Activated T-helper 1 cell treated with anti-CD3 and anti-CD28 coated beads, Interleukin-12 subunit alpha, Interleukin-12 subunit beta, Interleukin-2, Interleukin-4 antibody, amounts not matched to agents 30 ng/mL and 10 ng/mL and 1 ng/mL, durations not matched to agents 14 hours and 24 hours and 36 hours (primary cell): ENCODE results near the gene GPR45. TPM values are rescaled to one million over a fixed set of nuclear protein-coding genes. Genes with fewer than 3 reads are reported as not detected.

ENCODE experiments used
- DNase-seq: peaks from one replicate; pipeline ENCODE4 v3.0.0; 2021; ENCODE audit warnings: low spot score
- H3K27ac Mint-ChIP-seq: one replicate; pipeline ENCODE4 v1.8.0; 2021; ENCODE audit warnings: mild to moderate bottlenecking, mixed read lengths
- H3K27me3 Mint-ChIP-seq: one replicate; pipeline ENCODE4 v1.8.0; 2022; ENCODE audit warnings: mild to moderate bottlenecking, moderate library complexity, mixed read lengths; ENCODE audit not compliant: insufficient read depth
- H3K36me3 Mint-ChIP-seq: one replicate; pipeline ENCODE4 v1.8.0; 2021; ENCODE audit warnings: low read depth, mixed read lengths
- H3K4me1 Mint-ChIP-seq: one replicate; pipeline ENCODE4 v1.8.0; 2021; ENCODE audit warnings: low read depth, mixed read lengths
- H3K4me3 Mint-ChIP-seq: one replicate; pipeline ENCODE4 v1.8.0; 2021; ENCODE audit warnings: mild to moderate bottlenecking, moderate library complexity, mixed read lengths
- H3K9me3 Mint-ChIP-seq: one replicate; pipeline ENCODE4 v1.8.0; 2021; ENCODE audit warnings: mixed read lengths
- intact Hi-C: fragments of 100-400 bp; cut with micrococcal nuclease; formaldehyde crosslinking; loops from one replicate; pipeline ENCODE4 v1.15.1; 2024
- total RNA-seq: library from RNA; stranded (reverse); gene quantifications from 2 replicates; pipeline ENCODE4 v1.2.3, GENCODE V29; 2022

GPR45 gene
- total RNA-seq, 1 donor from 2014 or later, result not detected

DNA sequence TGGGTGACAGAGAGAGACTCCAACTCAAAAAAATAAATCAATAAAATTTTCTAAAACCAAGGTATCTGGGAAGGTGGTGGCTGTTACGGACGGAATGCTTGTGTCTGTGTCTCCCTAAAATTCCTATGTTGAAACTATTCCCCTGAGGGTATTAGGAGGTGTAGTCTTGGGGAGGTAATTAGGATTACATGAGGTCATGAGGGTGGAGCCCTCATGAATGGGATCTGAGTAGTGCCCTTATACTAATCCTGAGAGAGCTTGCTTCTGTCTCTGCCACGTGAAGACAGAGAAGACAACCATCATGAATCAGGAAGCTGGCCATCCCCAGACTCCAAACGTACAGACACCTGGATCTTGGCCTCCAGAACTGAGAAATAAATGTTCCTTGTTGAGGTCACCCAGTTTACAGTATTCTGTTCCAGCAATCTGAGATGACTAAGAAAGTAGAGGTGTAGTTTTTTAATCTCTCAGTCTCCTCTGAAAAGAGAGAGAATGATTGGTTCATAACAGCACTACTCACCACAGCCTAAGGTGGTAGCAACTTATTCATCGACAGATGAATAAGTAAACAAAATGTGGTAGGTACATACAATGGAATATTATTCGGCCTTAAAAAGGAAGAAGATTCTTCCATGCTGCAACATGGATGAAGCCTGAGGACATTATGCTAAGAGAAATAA is 49.6 kb downstream of the GPR45 start:
- Mint-ChIP-seq H3K27ac (no peak overlapping the region), H3K36me3 (peaks cover 29% of the 10 kb centered on the region), H3K4me1 (peaks cover 5% of the 10 kb centered on the region), H3K9me3 (no peaks in the 10 kb centered on the region), H3K27me3 (no peaks in the 10 kb centered on the region), H3K4me3 (no peak overlapping the region)
- no peak for DNase-seq
- intact Hi-C loops, result no loop called here

DNA sequence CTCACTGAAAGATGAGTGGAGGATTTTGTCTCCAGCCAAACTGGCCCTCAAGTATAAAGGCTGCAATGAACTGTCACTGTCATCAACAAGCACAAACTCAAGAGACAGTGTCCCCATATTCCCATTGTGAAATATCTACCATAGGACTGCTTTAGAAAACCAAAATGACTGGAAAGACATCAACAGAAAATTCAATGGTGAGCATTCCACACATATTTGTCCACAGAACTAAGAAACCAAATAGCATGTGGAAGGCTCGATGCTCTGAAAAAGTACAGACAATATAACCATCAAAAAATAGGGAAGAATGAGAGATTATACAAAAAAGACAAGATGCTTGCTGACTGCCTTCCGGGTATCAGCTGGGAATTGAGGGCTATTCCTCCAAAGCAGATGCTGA is 50.4 kb downstream of the GPR45 start:
- H3K36me3 Mint-ChIP-seq, result peaks cover 31% of the 10 kb centered on the region
- H3K4me3 Mint-ChIP-seq, result no peak overlapping the region
- H3K27ac Mint-ChIP-seq, result no peak overlapping the region
- peaks cover 5% of the 10 kb centered on the region for H3K4me1 Mint-ChIP-seq
- no peak for DNase-seq
- intact Hi-C loops, result no loop called here
- no peaks in the 10 kb centered on the region for H3K27me3 Mint-ChIP-seq
- H3K9me3 Mint-ChIP-seq, result no peaks in the 10 kb centered on the region

Other genes with a start within 250 kb of the GPR45 start
- gene MRPS9, start 203.7 kb upstream of the GPR45 start, total RNA-seq, result 32.5 and 33.0 TPM in 2 replicates
- 23.1 and 27.3 TPM in 2 replicates for gene TGFBRAP1, start 88.0 kb downstream of the GPR45 start, total RNA-seq
- gene C2orf49, start 95.8 kb downstream of the GPR45 start, total RNA-seq, result 18.5 and 23.4 TPM in 2 replicates
- gene FHL2, start 157.3 kb downstream of the GPR45 start, total RNA-seq, result 2.3 and 2.6 TPM in 2 replicates